MM.1S (cell line): ENCODE measurements around the gene SOD3.

ENCODE experiments used
- DNase-seq: peaks from one replicate; pipeline ENCODE4 v3.0.0-alpha.2; 2015
- H2AFZ ChIP-seq: fragments of 300-600 bp; sonication (generic); 2 replicates; pipeline ENCODE4 v1.6.0; 2016; ENCODE audit warnings: antibody characterized with exemption, low read length
- H3F3A ChIP-seq: fragments of 300-600 bp; sonication (generic); 2 replicates; pipeline ENCODE4 v1.6.1; 2016; ENCODE audit warnings: mild to moderate bottlenecking, antibody characterized with exemption, low read length, moderate library complexity, mixed read lengths; ENCODE audit not compliant: insufficient read depth
- H3K27ac ChIP-seq: fragments of 300-600 bp; sonication (generic); 2 replicates; pipeline ENCODE4 v1.5.1; 2016; ENCODE audit warnings: mild to moderate bottlenecking, low read length
- H3K27me3 ChIP-seq: fragments of 300-600 bp; sonication (generic); replicated peaks from 2 replicates; pipeline ENCODE4 v1.6.0; 2016; ENCODE audit warnings: low read length; ENCODE audit not compliant: insufficient read depth
- H3K36me3 ChIP-seq: fragments of 300-600 bp; sonication (generic); replicated peaks from 2 replicates; pipeline ENCODE4 v1.6.1; 2016; ENCODE audit warnings: mild to moderate bottlenecking, low read length, mixed read lengths; ENCODE audit not compliant: insufficient read depth
- H3K4me1 ChIP-seq: fragments of 300-600 bp; sonication (generic); 2 replicates; pipeline ENCODE4 v1.6.1; 2016; ENCODE audit warnings: low read length, mixed read lengths
- H3K4me2 ChIP-seq: fragments of 300-600 bp; sonication (generic); 2 replicates; pipeline ENCODE4 v1.6.0; 2016; ENCODE audit warnings: low read depth, low read length
- H3K4me3 ChIP-seq: fragments of 300-600 bp; sonication (generic); 2 replicates; pipeline ENCODE4 v1.5.1; 2016; ENCODE audit warnings: low read length, mixed read lengths
- H3K79me2 ChIP-seq: fragments of 300-600 bp; sonication (generic); 2 replicates; pipeline ENCODE4 v1.6.1; 2016; ENCODE audit warnings: mixed run types, low read length, mixed read lengths
- H3K9ac ChIP-seq: fragments of 300-600 bp; sonication (generic); 2 replicates; pipeline ENCODE4 v1.6.1; 2016; ENCODE audit warnings: low read length, mixed read lengths
- H3K9me2 ChIP-seq: fragments of 300-600 bp; sonication (generic); replicated peaks from 2 replicates; pipeline ENCODE4 v1.6.1; 2016; ENCODE audit warnings: mild to moderate bottlenecking, low read length, mixed read lengths; ENCODE audit not compliant: insufficient read depth
- H3K9me3 ChIP-seq: fragments of 300-600 bp; sonication (generic); replicated peaks from 2 replicates; pipeline ENCODE4 v1.6.1; 2016; ENCODE audit warnings: mild to moderate bottlenecking, low read length, mixed read lengths; ENCODE audit not compliant: insufficient read depth
- H4K20me1 ChIP-seq: fragments of 300-600 bp; sonication (generic); 2 replicates; pipeline ENCODE4 v1.6.1; 2016; ENCODE audit warnings: mild to moderate bottlenecking, low read length, moderate library complexity, mixed read lengths; ENCODE audit not compliant: insufficient read depth
- EZH2 ChIP-seq: fragments of 300-600 bp; sonication (generic); optimal IDR thresholded peaks from 2 replicates; pipeline ENCODE3; 2017; ENCODE audit warnings: low read depth, mild to moderate bottlenecking, antibody characterized with exemption, low read length, mixed read lengths
- EZH2phosphoT487 ChIP-seq: fragments of 300-600 bp; sonication (generic); IDR thresholded peaks from 2 replicates; pipeline ENCODE4 v1.6.1; 2018; ENCODE audit warnings: antibody characterized with exemption, low read length
- TF ChIP-seq, protein P1 (sequence below): fragments of 300-600 bp; sonication (generic); IDR thresholded peaks from 2 replicates; pipeline ENCODE4 v1.5.1; 2016; ENCODE audit warnings: antibody characterized with exemption, low read length, mixed read lengths

The SOD3 gene

GRCh38 chr4:24771241-24771640, 24.1 kb upstream of the SOD3 start:
- H3K9me2 ChIP-seq = no peaks in the 10 kb centered on the region
- H2AFZ ChIP-seq = no peak overlapping the region
- no peaks in the 10 kb centered on the region for H3K79me2 ChIP-seq
- H3F3A ChIP-seq = no peaks in the 10 kb centered on the region
- no peak overlapping the region for H3K4me2 ChIP-seq
- TF ChIP-seq EZH2 = no peak
- TF ChIP-seq, protein P1, sequence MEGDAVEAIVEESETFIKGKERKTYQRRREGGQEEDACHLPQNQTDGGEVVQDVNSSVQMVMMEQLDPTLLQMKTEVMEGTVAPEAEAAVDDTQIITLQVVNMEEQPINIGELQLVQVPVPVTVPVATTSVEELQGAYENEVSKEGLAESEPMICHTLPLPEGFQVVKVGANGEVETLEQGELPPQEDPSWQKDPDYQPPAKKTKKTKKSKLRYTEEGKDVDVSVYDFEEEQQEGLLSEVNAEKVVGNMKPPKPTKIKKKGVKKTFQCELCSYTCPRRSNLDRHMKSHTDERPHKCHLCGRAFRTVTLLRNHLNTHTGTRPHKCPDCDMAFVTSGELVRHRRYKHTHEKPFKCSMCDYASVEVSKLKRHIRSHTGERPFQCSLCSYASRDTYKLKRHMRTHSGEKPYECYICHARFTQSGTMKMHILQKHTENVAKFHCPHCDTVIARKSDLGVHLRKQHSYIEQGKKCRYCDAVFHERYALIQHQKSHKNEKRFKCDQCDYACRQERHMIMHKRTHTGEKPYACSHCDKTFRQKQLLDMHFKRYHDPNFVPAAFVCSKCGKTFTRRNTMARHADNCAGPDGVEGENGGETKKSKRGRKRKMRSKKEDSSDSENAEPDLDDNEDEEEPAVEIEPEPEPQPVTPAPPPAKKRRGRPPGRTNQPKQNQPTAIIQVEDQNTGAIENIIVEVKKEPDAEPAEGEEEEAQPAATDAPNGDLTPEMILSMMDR = no peak
- no peak for TF ChIP-seq EZH2phosphoT487
- H3K27ac ChIP-seq = no peak overlapping the region
- no peaks in the 10 kb centered on the region for H3K9me3 ChIP-seq
- no peak overlapping the region for H3K9ac ChIP-seq
- no peaks in the 10 kb centered on the region for H3K36me3 ChIP-seq
- H4K20me1 ChIP-seq = no peaks in the 10 kb centered on the region
- H3K27me3 ChIP-seq = no peaks in the 10 kb centered on the region
- no peaks in the 10 kb centered on the region for H3K4me1 ChIP-seq
- no peak for DNase-seq
- no peak overlapping the region for H3K4me3 ChIP-seq

GRCh38 chr4:24772061-24772705, 23.2 kb upstream of the SOD3 start:
- TF ChIP-seq EZH2phosphoT487 (no peak), EZH2 (no peak)
- TF ChIP-seq, protein P1 = no peak
- no peak for DNase-seq
- H3K9ac ChIP-seq = no peak overlapping the region
- H3F3A ChIP-seq = no peaks in the 10 kb centered on the region
- no peak overlapping the region for H3K4me2 ChIP-seq
- H4K20me1 ChIP-seq = no peaks in the 10 kb centered on the region
- no peaks in the 10 kb centered on the region for H3K4me1 ChIP-seq
- no peak overlapping the region for H2AFZ ChIP-seq
- no peaks in the 10 kb centered on the region for H3K9me3 ChIP-seq
- H3K9me2 ChIP-seq = no peaks in the 10 kb centered on the region
- no peak overlapping the region for H3K4me3 ChIP-seq
- H3K36me3 ChIP-seq = no peaks in the 10 kb centered on the region
- no peaks in the 10 kb centered on the region for H3K79me2 ChIP-seq
- no peaks in the 10 kb centered on the region for H3K27me3 ChIP-seq
- H3K27ac ChIP-seq = no peak overlapping the region

- Histone ChIP-seq H3K4me3 (no peak overlapping the region), H3K9ac (no peak overlapping the region), H3K27me3 (no peaks in the 10 kb centered on the region), H3K36me3 (no peaks in the 10 kb centered on the region), H3F3A (no peaks in the 10 kb centered on the region), H2AFZ (no peak overlapping the region), H4K20me1 (no peaks in the 10 kb centered on the region), H3K9me3 (no peaks in the 10 kb centered on the region), H3K4me2 (no peak overlapping the region), H3K79me2 (no peaks in the 10 kb centered on the region), H3K27ac (no peak overlapping the region), H3K4me1 (no peaks in the 10 kb centered on the region), H3K9me2 (no peaks in the 10 kb centered on the region)
- no peak for TF ChIP-seq EZH2phosphoT487
- TF ChIP-seq, protein P1 = no peak
- no peak for DNase-seq
Measured at GRCh38 chr4:24772952-24773351, 22.4 kb upstream of the SOD3 start.
